ENCODE results near the gene RPTOR. TPM values are rescaled to one million over a fixed set of nuclear protein-coding genes. Genes with fewer than 3 reads are reported as not detected.

RPTOR gene
- total and polyA plus RNA-seq, 2 donors (not counting 1 experiment from before 2014, with no cell fraction given): 6.7 to 22.8 TPM

- no peaks in the 10 kb centered on the region for H3K36me3 ChIP-seq (ENCODE audit: control insufficient read depth, insufficient read depth, low read length)
- no peaks in the 10 kb centered on the region for H3K9me3 ChIP-seq (ENCODE audit: control insufficient read depth, insufficient read depth, low read depth, low read length)
- no peak overlapping the region for H3K4me3 ChIP-seq (replicated peaks in 1 of 4; ENCODE audit: control extremely low read depth in 1 of 4, insufficient read depth in 1 of 4, low read depth in 3 of 4, low read length in 4 of 4)
- H3K79me2 ChIP-seq (ENCODE audit: control insufficient read depth, insufficient read depth, low read length): no peaks in the 10 kb centered on the region
- H2AFZ ChIP-seq (ENCODE audit: low read length): no peak overlapping the region
- no peaks in the 10 kb centered on the region for H4K20me1 ChIP-seq (ENCODE audit: control insufficient read depth, extremely low read depth, insufficient read depth, low read length)
- H3K27ac ChIP-seq (ENCODE audit: insufficient read depth, low read length): no peak overlapping the region
- no peak overlapping the region for H3K9ac ChIP-seq (ENCODE audit: insufficient read depth, low read length)
- H3K4me2 ChIP-seq (ENCODE audit: extremely low read depth, insufficient read depth, low read length): no peak overlapping the region
- peaks cover 9% of the 10 kb centered on the region for H3K4me1 ChIP-seq (ENCODE audit: control insufficient read depth, extremely low read depth, insufficient read depth, low read length)
- H3K27me3 ChIP-seq (ENCODE audit: control insufficient read depth, insufficient read depth, low read length): no peaks in the 10 kb centered on the region
- TF ChIP-seq EZH2 (IDR thresholded peaks at IDR 0.05; ENCODE audit: low read length, missing control alignments) (no peak), CTCF (conservative IDR thresholded peaks at IDR 0.05 in 1 of 2, IDR thresholded peaks at IDR 0.05 in 1 of 2; ENCODE audit: low read depth in 1 of 2, low read length in 2 of 2) (no peak)
- DNase-seq (ENCODE audit: low read depth in 2 of 2): no peak
Measured at GRCh38 chr17:80765241-80765961, 220.8 kb downstream of the RPTOR start.

- no peak for DNase-seq (ENCODE audit: low read depth in 2 of 2)
- no peak for TF ChIP-seq EZH2 (IDR thresholded peaks at IDR 0.05; ENCODE audit: low read length, missing control alignments)
- TF ChIP-seq CTCF (conservative IDR thresholded peaks at IDR 0.05 in 1 of 2, IDR thresholded peaks at IDR 0.05 in 1 of 2; ENCODE audit: low read depth in 1 of 2, low read length in 2 of 2): no peak
Measured at GRCh38 chr17:80766290-80766855, 221.7 kb downstream of the RPTOR start.

GRCh38 chr17:80768389-80768788 lies 223.8 kb downstream of the RPTOR start:
- H3K9ac ChIP-seq (ENCODE audit: insufficient read depth, low read length): no peak overlapping the region
- H3K27ac ChIP-seq (ENCODE audit: insufficient read depth, low read length): no peak overlapping the region
- no peak overlapping the region for H2AFZ ChIP-seq (ENCODE audit: low read length)
- no peaks in the 10 kb centered on the region for H4K20me1 ChIP-seq (ENCODE audit: control insufficient read depth, extremely low read depth, insufficient read depth, low read length)
- TF ChIP-seq EZH2 (IDR thresholded peaks at IDR 0.05; ENCODE audit: low read length, missing control alignments): no peak
- no peaks in the 10 kb centered on the region for H3K27me3 ChIP-seq (ENCODE audit: control insufficient read depth, insufficient read depth, low read length)
- no peak overlapping the region for H3K4me3 ChIP-seq (replicated peaks in 1 of 4; ENCODE audit: control extremely low read depth in 1 of 4, insufficient read depth in 1 of 4, low read depth in 3 of 4, low read length in 4 of 4)
- DNase-seq (ENCODE audit: low read depth in 2 of 2): no peak
- no peak overlapping the region for H3K4me2 ChIP-seq (ENCODE audit: extremely low read depth, insufficient read depth, low read length)
- H3K36me3 ChIP-seq (ENCODE audit: control insufficient read depth, insufficient read depth, low read length): no peaks in the 10 kb centered on the region
- H3K79me2 ChIP-seq (ENCODE audit: control insufficient read depth, insufficient read depth, low read length): no peaks in the 10 kb centered on the region
- no peaks in the 10 kb centered on the region for H3K9me3 ChIP-seq (ENCODE audit: control insufficient read depth, insufficient read depth, low read depth, low read length)
- peaks cover 4% of the 10 kb centered on the region for H3K4me1 ChIP-seq (ENCODE audit: control insufficient read depth, extremely low read depth, insufficient read depth, low read length)

More at GRCh38 chr17:80766290-80766855, 221.7 kb downstream of the RPTOR start:
- Histone ChIP-seq H3K36me3 (ENCODE audit: control insufficient read depth, insufficient read depth, low read length) (no peaks in the 10 kb centered on the region), H4K20me1 (ENCODE audit: control insufficient read depth, extremely low read depth, insufficient read depth, low read length) (no peaks in the 10 kb centered on the region), H3K9me3 (ENCODE audit: control insufficient read depth, insufficient read depth, low read depth, low read length) (no peaks in the 10 kb centered on the region), H3K79me2 (ENCODE audit: control insufficient read depth, insufficient read depth, low read length) (no peaks in the 10 kb centered on the region), H3K27ac (ENCODE audit: insufficient read depth, low read length) (no peak overlapping the region), H3K27me3 (ENCODE audit: control insufficient read depth, insufficient read depth, low read length) (no peaks in the 10 kb centered on the region), H3K4me3 (replicated peaks in 1 of 4; ENCODE audit: control extremely low read depth in 1 of 4, insufficient read depth in 1 of 4, low read depth in 3 of 4, low read length in 4 of 4) (no peak overlapping the region), H3K9ac (ENCODE audit: insufficient read depth, low read length) (no peak overlapping the region), H3K4me1 (ENCODE audit: control insufficient read depth, extremely low read depth, insufficient read depth, low read length) (peaks cover 5% of the 10 kb centered on the region), H3K4me2 (ENCODE audit: extremely low read depth, insufficient read depth, low read length) (no peak overlapping the region), H2AFZ (ENCODE audit: low read length) (no peak overlapping the region)
